ENCODE measurements around the gene NDUFS6.

The NDUFS6 gene

GRCh38 chr5:1801222-1801966, at the start of gene NDUFS6:
Gene NDUFS6, plus strand, starts transcription at chr5:1801407. Its CDS starts 11 bp downstream, at chr5:1801418.
- DNase-seq (ENCODE audit: insufficient read length, low spot score) (peak; percentile 94), FAIRE-seq (peak; percentile 54)

DNA sequence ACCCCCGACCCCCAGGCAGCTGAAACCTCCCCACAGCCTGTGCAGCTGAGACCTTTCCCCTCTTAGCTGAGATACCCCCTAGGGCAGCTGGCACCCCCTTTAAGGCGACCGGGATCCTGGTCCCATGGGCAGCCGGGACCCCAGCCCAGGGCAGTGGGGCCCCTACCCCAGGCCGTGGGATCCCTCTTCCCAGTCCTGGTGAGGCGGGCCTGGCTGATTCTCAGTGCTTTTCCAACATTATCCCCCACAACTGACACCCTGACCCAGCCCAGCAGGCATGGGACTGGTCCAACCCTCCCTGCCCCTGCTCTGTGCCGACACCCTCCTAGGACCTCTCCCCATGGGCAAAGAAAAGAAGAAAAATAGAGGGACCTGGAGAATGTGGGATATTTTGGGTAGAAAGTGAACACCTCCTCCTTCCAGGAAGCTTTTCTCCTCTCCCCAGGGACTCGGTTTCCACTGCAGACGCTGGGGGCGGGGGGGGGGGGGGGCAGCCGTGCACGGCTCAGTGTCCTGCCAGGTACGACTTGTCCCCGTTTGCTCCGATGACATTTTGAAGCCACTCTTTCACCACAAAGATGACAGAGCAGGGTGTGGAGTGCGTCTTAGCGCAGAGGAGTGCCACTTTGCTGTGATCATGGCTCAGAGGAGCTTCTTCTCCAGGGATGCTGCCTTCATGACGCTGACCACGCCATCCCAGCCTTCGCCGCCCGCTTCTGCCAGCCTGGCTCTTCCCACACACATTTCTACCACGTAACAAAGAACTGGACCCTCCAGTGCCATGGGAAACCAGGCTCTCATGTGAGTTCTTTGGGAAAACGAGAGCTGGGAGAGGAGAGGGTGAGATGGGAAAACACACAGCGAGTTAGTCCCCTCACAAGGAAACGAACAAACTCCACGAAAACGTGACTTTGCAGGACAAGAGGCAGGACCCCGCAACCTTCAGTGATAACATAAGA, 49.1 kb upstream of the NDUFS6 start:
- FAIRE-seq (no peak), DNase-seq (ENCODE audit: insufficient read length, low spot score) (no peak)

GRCh38 chr5:1752881-1753280, 48.3 kb upstream of the NDUFS6 start:
- no peak for FAIRE-seq
- DNase-seq (ENCODE audit: insufficient read length, low spot score) = no peak

DNA sequence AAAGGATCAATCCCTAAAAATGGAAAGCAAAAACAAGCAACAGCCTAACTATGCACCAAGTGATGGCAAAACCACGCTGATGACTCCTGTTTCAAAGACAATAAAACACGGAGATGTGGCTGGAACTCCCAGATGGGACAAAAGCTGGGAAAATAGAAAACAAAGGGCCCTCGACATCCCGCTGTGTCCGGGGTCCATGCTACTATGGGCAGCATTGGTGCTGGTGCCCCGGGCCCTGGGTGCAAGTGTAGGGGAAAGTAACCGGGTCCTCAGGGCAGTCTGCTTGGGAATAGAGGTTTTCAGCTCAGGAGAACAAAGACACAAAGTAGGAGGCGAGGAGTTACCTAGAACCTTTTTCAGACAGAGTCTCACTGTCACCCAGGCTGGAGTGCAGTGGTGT, 47.7 kb upstream of the NDUFS6 start:
- DNase-seq (ENCODE audit: insufficient read length, low spot score) (no peak), FAIRE-seq (no peak)

GRCh38 chr5:1754531-1755220, 46.5 kb upstream of the NDUFS6 start:
- FAIRE-seq = no peak

GRCh38 chr5:1755321-1755949, 45.8 kb upstream of the NDUFS6 start:
- DNase-seq (ENCODE audit: insufficient read length, low spot score) (no peak), FAIRE-seq (no peak)

More at GRCh38 chr5:1754531-1755220, 46.5 kb upstream of the NDUFS6 start:
- DNase-seq (ENCODE audit: insufficient read length, low spot score) = no peak

GRCh38 chr5:1756481-1756880, 44.7 kb upstream of the NDUFS6 start:
- DNase-seq (ENCODE audit: insufficient read length, low spot score) (no peak), FAIRE-seq (no peak)

DNA sequence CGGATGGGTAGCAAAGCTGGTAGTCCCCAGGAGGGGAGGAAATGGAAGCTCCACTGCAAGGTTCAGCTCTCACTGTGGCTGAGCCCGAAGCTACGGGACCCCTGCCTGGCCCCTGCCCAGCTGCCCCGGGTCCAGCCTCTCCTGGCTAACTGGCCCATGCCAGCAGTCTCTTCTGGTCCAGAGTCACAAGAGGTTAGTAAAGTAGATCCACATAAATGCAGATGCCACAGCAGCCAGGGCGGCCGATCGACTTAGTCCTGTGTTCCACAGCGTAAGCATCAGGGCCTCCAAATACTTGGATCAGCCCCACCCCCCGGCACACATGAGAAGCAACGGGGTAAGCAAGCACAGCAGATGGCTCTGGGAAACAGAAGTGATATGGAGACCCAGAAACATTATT, 43.7 kb upstream of the NDUFS6 start:
- FAIRE-seq = no peak

GRCh38 chr5:1758574-1758973, 42.6 kb upstream of the NDUFS6 start:
- no peak for FAIRE-seq
- DNase-seq (ENCODE audit: insufficient read length, low spot score) = no peak

More for the DNA sequence above, 43.7 kb upstream of the NDUFS6 start:
- no peak for DNase-seq (ENCODE audit: insufficient read length, low spot score)

DNA sequence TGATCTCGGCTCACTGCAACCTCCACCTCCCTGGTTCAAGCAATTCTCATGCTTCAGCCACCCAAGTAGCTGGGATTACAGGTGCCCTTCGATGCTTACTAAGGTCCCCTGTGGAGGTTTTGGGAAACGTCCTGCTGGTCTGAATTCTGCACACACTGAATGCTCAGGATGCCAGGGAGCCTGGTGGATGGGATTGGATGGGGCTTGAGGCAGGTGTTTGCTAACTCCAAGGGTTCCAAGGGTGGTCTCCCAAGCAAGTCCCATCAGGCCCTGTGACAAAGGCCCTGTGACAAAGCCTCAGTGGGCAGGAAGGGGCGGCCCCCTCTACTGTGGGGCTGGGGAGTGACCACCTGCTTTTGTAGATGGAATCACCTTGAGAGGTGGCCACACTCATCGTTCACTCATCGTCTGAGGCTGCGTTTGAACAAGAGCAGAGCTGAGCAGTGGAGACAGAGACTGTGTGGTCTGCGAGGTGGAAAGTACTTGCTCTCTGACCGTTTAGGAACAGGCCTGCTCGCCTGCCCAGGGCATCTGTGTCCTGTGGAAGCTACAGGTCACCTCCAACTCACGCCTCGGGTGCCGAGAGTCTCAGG, 41.7 kb upstream of the NDUFS6 start:
- DNase-seq (ENCODE audit: insufficient read length, low spot score) (no peak), FAIRE-seq (no peak)

- FAIRE-seq (no peak), DNase-seq (ENCODE audit: insufficient read length, low spot score) (no peak)
Measured at GRCh38 chr5:1760231-1760630, 41.0 kb upstream of the NDUFS6 start.

DNA sequence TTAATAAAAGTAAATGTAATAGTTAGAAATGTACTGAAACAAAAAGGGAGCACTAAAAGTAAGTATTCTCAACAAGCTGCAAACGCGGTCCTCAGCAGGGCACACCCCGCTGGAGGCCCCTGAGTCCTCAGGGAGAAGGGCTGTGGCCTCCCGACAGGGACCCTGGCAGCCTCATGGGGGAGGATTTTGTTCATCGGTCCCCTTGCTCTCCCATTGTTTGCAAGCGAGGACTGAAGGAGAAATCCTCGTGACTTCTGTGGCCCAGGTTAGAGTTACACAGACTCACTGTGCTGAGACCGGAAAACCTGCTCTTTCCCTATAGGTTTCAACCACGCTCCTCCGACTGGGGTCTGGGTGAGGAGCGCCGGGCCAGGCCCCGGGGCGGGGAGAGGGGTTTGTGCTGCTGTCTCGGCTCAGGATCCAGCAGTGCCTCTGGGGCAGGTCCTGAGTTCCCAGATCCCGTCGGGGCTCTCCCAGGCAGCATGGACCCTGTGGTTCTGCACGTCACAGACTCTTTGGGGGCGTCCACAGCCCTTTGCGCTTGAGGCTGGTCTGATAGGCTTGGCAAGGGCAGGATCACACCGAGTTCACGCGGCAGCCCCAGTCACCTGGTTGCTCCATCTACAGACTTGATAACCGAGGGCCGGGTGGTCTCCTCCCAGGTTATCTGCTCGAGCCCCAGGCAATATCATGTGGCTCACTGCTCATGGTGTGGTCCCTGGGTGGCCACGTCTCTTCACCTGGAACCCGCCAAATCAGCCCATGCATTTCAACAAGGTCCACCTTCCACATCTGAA, 40.4 kb upstream of the NDUFS6 start:
- FAIRE-seq (no peak), DNase-seq (ENCODE audit: insufficient read length, low spot score) (no peak)

- DNase-seq (ENCODE audit: insufficient read length, low spot score) = no peak
- FAIRE-seq = no peak
Measured at GRCh38 chr5:1761453-1761755, 39.8 kb upstream of the NDUFS6 start.

GRCh38 chr5:1762121-1762882, 38.9 kb upstream of the NDUFS6 start:
- no peak for DNase-seq (ENCODE audit: insufficient read length, low spot score)
- no peak for FAIRE-seq

DNA sequence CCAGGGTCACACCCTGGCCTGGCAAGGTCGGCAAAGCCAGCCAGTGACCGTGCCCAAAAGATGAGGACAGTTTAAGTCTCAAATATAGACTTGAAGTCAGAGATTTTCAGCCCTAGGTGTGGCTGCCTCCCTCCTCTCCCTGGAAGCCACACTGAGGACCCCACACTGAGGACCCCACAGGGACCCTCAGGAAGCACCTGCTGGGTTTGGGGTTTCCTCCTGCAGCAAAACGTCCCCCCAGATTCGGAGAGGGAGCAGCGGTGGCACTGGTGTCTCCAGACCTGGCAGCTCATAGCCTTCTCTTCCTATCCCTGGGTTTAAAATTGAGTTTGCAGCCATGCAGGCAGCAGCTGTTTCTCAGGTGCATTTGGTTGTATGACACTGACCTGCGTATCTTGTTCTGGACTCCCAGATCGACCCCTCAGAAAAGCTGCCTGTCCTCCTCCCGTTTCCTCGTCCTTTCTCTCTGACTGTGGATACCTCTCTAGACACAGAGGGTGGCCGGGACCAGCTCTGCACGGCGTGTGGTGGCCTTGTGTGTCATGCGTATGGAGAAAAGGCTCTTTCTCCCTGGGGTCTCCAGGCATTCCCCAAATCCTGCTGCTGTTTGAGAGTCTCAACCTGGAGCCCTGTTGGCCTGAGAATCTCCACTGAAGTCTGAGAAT, 38.2 kb upstream of the NDUFS6 start:
- DNase-seq (ENCODE audit: insufficient read length, low spot score) (no peak), FAIRE-seq (peak; percentile 42)

DNA sequence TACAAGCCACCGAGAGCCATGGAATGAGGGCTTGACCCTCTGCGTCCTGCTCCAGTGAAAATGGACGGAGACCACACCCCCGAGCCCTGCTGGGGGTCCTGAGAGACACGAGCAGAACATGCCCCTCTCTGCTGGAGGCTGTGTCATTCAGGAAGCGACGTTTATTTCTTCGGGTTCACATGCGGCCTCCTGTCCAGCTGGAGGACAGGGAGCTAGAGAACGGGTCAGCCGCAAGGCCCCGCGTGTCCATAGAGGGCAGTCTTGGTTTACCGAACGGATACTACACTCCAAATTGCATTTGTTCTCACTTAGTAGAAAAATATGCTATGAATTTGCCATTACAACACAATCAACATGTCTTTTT, 37.7 kb upstream of the NDUFS6 start:
- DNase-seq (ENCODE audit: insufficient read length, low spot score) = peak; percentile 88
- FAIRE-seq = peak; percentile 70

DNA sequence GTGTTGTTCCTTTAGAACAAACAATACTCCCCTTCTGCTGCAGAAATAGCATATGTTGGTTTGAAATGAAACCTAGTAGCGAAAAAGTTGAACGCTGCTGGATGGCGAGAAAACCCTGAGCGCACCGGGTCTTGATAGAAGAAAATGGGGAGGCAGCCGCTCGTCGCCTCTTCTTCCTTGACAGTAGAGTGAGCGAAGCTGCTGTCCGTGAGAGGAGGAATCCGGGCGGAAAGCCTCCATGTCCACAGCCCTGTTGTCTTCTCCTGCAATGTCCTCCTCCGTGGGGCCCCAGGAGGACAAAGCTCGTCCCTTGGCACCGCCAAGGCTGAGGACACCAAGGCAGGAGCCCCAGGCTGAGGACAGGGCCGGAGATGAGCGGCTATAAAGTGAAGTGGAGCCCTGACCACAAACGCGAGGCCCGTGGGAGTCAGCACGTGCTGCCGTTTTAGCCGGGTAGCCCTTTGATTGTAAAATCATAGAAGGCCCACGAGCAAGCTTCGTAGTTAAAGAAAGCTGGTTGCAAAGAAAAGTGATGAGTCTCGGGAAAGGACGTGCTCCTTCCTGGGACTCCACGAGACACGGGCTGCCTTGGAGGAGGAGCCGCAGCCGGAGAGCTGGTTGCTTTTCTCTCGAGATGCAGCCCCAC, 37.1 kb upstream of the NDUFS6 start:
- FAIRE-seq (no peak), DNase-seq (ENCODE audit: insufficient read length, low spot score) (no peak)

DNA sequence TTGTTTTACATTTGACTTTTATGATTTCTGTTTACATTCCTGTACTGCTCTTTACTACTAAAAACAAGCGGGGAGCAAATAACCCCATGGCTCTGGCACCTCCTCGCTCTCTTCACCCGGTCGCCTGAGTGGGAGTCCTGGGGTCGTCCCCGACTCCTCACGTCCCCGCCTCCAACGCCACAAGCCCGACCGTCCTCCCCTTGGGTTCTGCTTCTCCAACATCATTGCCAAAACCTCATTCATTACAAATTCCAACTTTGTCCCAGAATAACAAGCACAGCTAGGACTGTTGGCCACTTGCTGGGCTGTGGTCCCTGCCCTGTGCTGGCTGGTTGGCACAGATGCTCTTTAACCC, 36.6 kb upstream of the NDUFS6 start:
- FAIRE-seq = no peak
- DNase-seq (ENCODE audit: insufficient read length, low spot score) = no peak
